ENCODE results near the gene GPI. TPM values are rescaled to one million over a fixed set of nuclear protein-coding genes. Genes with fewer than 3 reads are reported as not detected.

The GPI gene
- total and polyA plus RNA-seq, 9 of the 15 experiments (the other 6 are each of a cell fraction or from before 2014, with no cell fraction given), result 88.3 to 358 (median 122) TPM

DNA sequence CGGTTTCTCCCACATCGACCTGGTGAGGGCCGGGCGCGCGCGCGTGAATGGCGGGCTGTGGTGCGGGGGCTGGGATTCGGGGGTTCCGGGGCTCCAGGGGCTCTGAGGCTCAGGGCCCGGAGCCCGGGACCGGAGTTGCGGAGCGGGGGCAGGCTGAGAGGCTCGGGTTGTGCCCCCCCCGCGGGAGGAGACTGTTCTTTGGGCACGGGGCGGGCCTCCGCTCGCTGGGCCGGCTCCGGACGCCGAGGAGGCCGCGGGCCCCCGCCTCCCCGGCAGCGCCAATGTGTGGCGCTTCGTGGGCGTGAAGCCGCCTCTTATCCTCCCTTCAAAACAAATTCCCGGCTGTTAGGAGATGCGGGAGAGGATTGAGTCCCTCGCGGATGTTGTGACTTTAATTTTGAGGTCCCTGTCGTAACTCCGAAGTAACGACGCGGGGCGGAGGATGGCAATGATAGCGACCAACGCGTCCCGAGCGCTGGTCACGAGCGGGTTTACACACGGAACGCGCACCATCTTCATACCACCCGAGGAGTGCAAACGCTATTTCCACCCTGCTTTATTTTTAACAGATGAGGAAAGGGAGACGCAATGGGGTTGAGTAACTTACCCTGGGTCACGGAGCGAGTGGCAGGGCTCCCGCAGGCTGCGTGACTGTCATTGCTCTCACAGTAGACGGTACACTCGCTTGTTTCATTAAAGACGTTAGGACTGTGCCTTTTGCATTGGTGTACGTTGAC is 63.7 kb downstream of the GPI start (continued):
- no peak for TF ChIP-seq ZNF41 (CRISPR knock-in tag; conservative IDR thresholded peaks at IDR 0.05)
- no peak for TF ChIP-seq TEAD1 (CRISPR knock-in tag; IDR thresholded peaks at IDR 0.05)
- no peak for TF ChIP-seq ELF2 (CRISPR knock-in tag; IDR thresholded peaks at IDR 0.05)
- TF ChIP-seq ZNF197 (CRISPR knock-in tag; IDR thresholded peaks at IDR 0.05; ENCODE audit: low read depth), result no peak
- TF ChIP-seq ZNF57 (CRISPR knock-in tag; IDR thresholded peaks at IDR 0.05), result no peak
- TF ChIP-seq, protein P1, sequence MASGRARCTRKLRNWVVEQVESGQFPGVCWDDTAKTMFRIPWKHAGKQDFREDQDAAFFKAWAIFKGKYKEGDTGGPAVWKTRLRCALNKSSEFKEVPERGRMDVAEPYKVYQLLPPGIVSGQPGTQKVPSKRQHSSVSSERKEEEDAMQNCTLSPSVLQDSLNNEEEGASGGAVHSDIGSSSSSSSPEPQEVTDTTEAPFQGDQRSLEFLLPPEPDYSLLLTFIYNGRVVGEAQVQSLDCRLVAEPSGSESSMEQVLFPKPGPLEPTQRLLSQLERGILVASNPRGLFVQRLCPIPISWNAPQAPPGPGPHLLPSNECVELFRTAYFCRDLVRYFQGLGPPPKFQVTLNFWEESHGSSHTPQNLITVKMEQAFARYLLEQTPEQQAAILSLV (tag; IDR thresholded peaks at IDR 0.05), result no peak
- TF ChIP-seq, protein P2, sequence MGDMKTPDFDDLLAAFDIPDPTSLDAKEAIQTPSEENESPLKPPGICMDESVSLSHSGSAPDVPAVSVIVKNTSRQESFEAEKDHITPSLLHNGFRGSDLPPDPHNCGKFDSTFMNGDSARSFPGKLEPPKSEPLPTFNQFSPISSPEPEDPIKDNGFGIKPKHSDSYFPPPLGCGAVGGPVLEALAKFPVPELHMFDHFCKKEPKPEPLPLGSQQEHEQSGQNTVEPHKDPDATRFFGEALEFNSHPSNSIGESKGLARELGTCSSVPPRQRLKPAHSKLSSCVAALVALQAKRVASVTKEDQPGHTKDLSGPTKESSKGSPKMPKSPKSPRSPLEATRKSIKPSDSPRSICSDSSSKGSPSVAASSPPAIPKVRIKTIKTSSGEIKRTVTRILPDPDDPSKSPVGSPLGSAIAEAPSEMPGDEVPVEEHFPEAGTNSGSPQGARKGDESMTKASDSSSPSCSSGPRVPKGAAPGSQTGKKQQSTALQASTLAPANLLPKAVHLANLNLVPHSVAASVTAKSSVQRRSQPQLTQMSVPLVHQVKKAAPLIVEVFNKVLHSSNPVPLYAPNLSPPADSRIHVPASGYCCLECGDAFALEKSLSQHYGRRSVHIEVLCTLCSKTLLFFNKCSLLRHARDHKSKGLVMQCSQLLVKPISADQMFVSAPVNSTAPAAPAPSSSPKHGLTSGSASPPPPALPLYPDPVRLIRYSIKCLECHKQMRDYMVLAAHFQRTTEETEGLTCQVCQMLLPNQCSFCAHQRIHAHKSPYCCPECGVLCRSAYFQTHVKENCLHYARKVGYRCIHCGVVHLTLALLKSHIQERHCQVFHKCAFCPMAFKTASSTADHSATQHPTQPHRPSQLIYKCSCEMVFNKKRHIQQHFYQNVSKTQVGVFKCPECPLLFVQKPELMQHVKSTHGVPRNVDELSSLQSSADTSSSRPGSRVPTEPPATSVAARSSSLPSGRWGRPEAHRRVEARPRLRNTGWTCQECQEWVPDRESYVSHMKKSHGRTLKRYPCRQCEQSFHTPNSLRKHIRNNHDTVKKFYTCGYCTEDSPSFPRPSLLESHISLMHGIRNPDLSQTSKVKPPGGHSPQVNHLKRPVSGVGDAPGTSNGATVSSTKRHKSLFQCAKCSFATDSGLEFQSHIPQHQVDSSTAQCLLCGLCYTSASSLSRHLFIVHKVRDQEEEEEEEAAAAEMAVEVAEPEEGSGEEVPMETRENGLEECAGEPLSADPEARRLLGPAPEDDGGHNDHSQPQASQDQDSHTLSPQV (IDR thresholded peaks at IDR 0.05), result no peak
- no peak for TF ChIP-seq EZH2 (IDR thresholded peaks at IDR 0.05; ENCODE audit: borderline replicate concordance, low read depth, low read length)
- TF ChIP-seq BRF1 (IDR thresholded peaks at IDR 0.05; ENCODE audit: borderline replicate concordance, extremely low read depth, insufficient read length), result no peak
- TF ChIP-seq POLR2A (conservative IDR thresholded peaks at IDR 0.05), result no peak
- TF ChIP-seq, protein P3, sequence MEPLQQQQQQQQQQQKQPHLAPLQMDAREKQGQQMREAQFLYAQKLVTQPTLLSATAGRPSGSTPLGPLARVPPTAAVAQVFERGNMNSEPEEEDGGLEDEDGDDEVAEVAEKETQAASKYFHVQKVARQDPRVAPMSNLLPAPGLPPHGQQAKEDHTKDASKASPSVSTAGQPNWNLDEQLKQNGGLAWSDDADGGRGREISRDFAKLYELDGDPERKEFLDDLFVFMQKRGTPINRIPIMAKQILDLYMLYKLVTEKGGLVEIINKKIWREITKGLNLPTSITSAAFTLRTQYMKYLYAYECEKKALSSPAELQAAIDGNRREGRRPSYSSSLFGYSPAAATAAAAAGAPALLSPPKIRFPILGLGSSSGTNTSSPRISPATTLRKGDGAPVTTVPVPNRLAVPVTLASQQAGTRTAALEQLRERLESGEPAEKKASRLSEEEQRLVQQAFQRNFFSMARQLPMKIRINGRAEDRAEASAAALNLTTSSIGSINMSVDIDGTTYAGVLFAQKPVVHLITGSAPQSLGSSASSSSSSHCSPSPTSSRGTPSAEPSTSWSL (CRISPR knock-in tag; IDR thresholded peaks at IDR 0.05; ENCODE audit: borderline replicate concordance), result no peak
- no peak for TF ChIP-seq GTF2F1 (IDR thresholded peaks at IDR 0.05; ENCODE audit: low read depth, low read length)
- no peak for TF ChIP-seq ELF4 (CRISPR knock-in tag; IDR thresholded peaks at IDR 0.05)
- TF ChIP-seq CBX2 (IDR thresholded peaks at IDR 0.05; ENCODE audit: insufficient read depth, low read length, poor library complexity, severe bottlenecking), result no peak
- TF ChIP-seq, protein P4, sequence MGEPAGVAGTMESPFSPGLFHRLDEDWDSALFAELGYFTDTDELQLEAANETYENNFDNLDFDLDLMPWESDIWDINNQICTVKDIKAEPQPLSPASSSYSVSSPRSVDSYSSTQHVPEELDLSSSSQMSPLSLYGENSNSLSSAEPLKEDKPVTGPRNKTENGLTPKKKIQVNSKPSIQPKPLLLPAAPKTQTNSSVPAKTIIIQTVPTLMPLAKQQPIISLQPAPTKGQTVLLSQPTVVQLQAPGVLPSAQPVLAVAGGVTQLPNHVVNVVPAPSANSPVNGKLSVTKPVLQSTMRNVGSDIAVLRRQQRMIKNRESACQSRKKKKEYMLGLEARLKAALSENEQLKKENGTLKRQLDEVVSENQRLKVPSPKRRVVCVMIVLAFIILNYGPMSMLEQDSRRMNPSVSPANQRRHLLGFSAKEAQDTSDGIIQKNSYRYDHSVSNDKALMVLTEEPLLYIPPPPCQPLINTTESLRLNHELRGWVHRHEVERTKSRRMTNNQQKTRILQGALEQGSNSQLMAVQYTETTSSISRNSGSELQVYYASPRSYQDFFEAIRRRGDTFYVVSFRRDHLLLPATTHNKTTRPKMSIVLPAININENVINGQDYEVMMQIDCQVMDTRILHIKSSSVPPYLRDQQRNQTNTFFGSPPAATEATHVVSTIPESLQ (CRISPR knock-in tag; IDR thresholded peaks at IDR 0.05), result no peak

Data from K562 (cell line).